MM.1S (cell line): Measurements from ENCODE around the gene MYO5C.

Experiments used
- DNase-seq: peaks from one replicate; pipeline ENCODE4 v3.0.0-alpha.2; 2015
- H2AFZ ChIP-seq: fragments of 300-600 bp; sonication (generic); 2 replicates; pipeline ENCODE4 v1.6.0; 2016; ENCODE audit warnings: antibody characterized with exemption, low read length
- H3F3A ChIP-seq: fragments of 300-600 bp; sonication (generic); 2 replicates; pipeline ENCODE4 v1.6.1; 2016; ENCODE audit warnings: mild to moderate bottlenecking, antibody characterized with exemption, low read length, moderate library complexity, mixed read lengths; ENCODE audit not compliant: insufficient read depth
- H3K27ac ChIP-seq: fragments of 300-600 bp; sonication (generic); 2 replicates; pipeline ENCODE4 v1.5.1; 2016; ENCODE audit warnings: mild to moderate bottlenecking, low read length
- H3K27me3 ChIP-seq: fragments of 300-600 bp; sonication (generic); replicated peaks from 2 replicates; pipeline ENCODE4 v1.6.0; 2016; ENCODE audit warnings: low read length; ENCODE audit not compliant: insufficient read depth
- H3K36me3 ChIP-seq: fragments of 300-600 bp; sonication (generic); replicated peaks from 2 replicates; pipeline ENCODE4 v1.6.1; 2016; ENCODE audit warnings: mild to moderate bottlenecking, low read length, mixed read lengths; ENCODE audit not compliant: insufficient read depth
- H3K4me1 ChIP-seq: fragments of 300-600 bp; sonication (generic); 2 replicates; pipeline ENCODE4 v1.6.1; 2016; ENCODE audit warnings: low read length, mixed read lengths
- H3K4me2 ChIP-seq: fragments of 300-600 bp; sonication (generic); 2 replicates; pipeline ENCODE4 v1.6.0; 2016; ENCODE audit warnings: low read depth, low read length
- H3K4me3 ChIP-seq: fragments of 300-600 bp; sonication (generic); 2 replicates; pipeline ENCODE4 v1.5.1; 2016; ENCODE audit warnings: low read length, mixed read lengths
- H3K79me2 ChIP-seq: fragments of 300-600 bp; sonication (generic); 2 replicates; pipeline ENCODE4 v1.6.1; 2016; ENCODE audit warnings: mixed run types, low read length, mixed read lengths
- H3K9ac ChIP-seq: fragments of 300-600 bp; sonication (generic); 2 replicates; pipeline ENCODE4 v1.6.1; 2016; ENCODE audit warnings: low read length, mixed read lengths
- H3K9me2 ChIP-seq: fragments of 300-600 bp; sonication (generic); replicated peaks from 2 replicates; pipeline ENCODE4 v1.6.1; 2016; ENCODE audit warnings: mild to moderate bottlenecking, low read length, mixed read lengths; ENCODE audit not compliant: insufficient read depth
- H3K9me3 ChIP-seq: fragments of 300-600 bp; sonication (generic); replicated peaks from 2 replicates; pipeline ENCODE4 v1.6.1; 2016; ENCODE audit warnings: mild to moderate bottlenecking, low read length, mixed read lengths; ENCODE audit not compliant: insufficient read depth
- H4K20me1 ChIP-seq: fragments of 300-600 bp; sonication (generic); 2 replicates; pipeline ENCODE4 v1.6.1; 2016; ENCODE audit warnings: mild to moderate bottlenecking, low read length, moderate library complexity, mixed read lengths; ENCODE audit not compliant: insufficient read depth
- CTCF ChIP-seq: fragments of 300-600 bp; sonication (generic); IDR thresholded peaks from 2 replicates; pipeline ENCODE4 v1.5.1; 2016; ENCODE audit warnings: antibody characterized with exemption, low read length, mixed read lengths
- EZH2 ChIP-seq: fragments of 300-600 bp; sonication (generic); optimal IDR thresholded peaks from 2 replicates; pipeline ENCODE3; 2017; ENCODE audit warnings: low read depth, mild to moderate bottlenecking, antibody characterized with exemption, low read length, mixed read lengths
- EZH2phosphoT487 ChIP-seq: fragments of 300-600 bp; sonication (generic); IDR thresholded peaks from 2 replicates; pipeline ENCODE4 v1.6.1; 2018; ENCODE audit warnings: antibody characterized with exemption, low read length

The MYO5C gene

DNA sequence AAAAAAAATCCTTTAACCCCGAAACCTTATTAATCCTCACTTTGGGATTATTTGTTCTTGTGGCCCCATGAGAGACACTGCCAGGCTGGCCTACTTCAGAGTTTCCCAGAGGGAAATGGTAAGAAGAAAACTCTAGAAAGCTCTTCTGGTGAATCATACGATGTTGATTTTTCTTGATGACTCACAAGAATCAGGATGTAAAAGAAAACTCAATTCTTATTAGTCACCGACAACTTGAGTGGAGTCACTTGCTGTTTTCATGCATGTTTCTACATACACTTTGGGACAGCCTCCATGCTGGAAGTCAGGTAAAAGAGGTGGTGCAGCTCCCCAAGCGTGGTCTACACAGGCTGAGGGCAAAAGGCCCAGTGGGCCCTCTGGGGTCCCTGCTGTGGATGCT lies 42.8 kb downstream of the MYO5C start:
- Histone ChIP-seq H3K36me3 (no peaks in the 10 kb centered on the region), H3K27ac (no peak overlapping the region)

DNA sequence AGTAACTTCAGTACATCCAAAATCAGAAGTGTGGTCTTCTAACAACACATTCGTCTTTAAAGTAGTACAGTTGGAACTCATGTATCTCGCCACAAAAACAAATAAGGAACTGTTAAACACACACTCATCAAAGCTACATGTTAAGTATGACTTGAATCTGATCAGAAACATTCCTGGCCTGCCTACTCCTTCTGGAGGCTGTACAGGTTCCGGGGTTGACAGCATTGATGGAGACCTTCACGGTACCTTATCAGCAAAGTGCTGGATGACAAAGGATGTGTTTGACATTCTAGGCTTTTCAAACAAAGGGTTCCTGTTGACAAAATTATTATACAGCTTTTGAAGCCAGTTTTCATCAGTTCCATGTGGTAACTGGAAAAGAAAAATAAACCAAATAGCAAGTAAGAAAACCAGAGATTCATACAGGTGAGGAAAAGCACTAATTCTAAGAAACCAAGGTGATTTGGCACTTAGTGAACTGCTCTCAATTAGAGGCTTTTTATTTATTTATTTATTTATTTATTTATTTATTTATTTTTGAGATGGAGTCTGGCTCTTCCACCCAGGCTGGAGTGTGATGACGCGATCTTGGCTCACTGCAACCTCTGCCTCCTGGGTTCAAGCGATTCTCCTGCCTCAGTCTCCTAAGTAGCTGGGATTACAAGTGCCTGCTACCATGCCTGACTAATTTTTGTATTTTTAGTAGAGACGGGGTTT lies 44.3 kb downstream of the MYO5C start:
- Histone ChIP-seq H3K9me2 (no peaks in the 10 kb centered on the region), H3K36me3 (no peaks in the 10 kb centered on the region), H4K20me1 (no peaks in the 10 kb centered on the region), H3K27ac (no peak overlapping the region), H3K4me2 (no peak overlapping the region), H3K4me1 (no peaks in the 10 kb centered on the region), H3K79me2 (no peaks in the 10 kb centered on the region), H3K4me3 (no peak overlapping the region), H3K9me3 (no peaks in the 10 kb centered on the region), H3F3A (no peaks in the 10 kb centered on the region), H3K27me3 (no peaks in the 10 kb centered on the region), H2AFZ (no peak overlapping the region), H3K9ac (no peak overlapping the region)
- TF ChIP-seq EZH2phosphoT487 = no peak
- no peak for TF ChIP-seq CTCF
- no peak for TF ChIP-seq EZH2
- DNase-seq = no peak

More for the DNA sequence above, 42.8 kb downstream of the MYO5C start:
- Histone ChIP-seq H3K27me3 (no peaks in the 10 kb centered on the region), H3K4me3 (no peak overlapping the region), H3K79me2 (no peaks in the 10 kb centered on the region), H3F3A (peaks cover 12% of the 10 kb centered on the region), H4K20me1 (no peaks in the 10 kb centered on the region), H2AFZ (no peak overlapping the region), H3K9me2 (no peaks in the 10 kb centered on the region), H3K4me2 (no peak overlapping the region), H3K9ac (no peak overlapping the region), H3K9me3 (no peaks in the 10 kb centered on the region), H3K4me1 (peaks cover 14% of the 10 kb centered on the region)
- TF ChIP-seq CTCF (no peak), EZH2phosphoT487 (no peak)
- DNase-seq = no peak

GRCh38 chr15:52247461-52247860 lies 48.1 kb downstream of the MYO5C start:
- Histone ChIP-seq H3K27me3 (no peaks in the 10 kb centered on the region), H3K4me1 (no peaks in the 10 kb centered on the region), H3K4me3 (no peak overlapping the region), H3F3A (no peaks in the 10 kb centered on the region), H3K4me2 (no peak overlapping the region), H3K79me2 (no peaks in the 10 kb centered on the region), H3K9ac (no peak overlapping the region), H4K20me1 (no peaks in the 10 kb centered on the region), H3K27ac (no peak overlapping the region), H3K9me3 (no peaks in the 10 kb centered on the region), H3K9me2 (no peaks in the 10 kb centered on the region), H2AFZ (no peak overlapping the region), H3K36me3 (no peaks in the 10 kb centered on the region)
- no peak for DNase-seq
- TF ChIP-seq EZH2phosphoT487 (no peak), EZH2 (no peak)

GRCh38 chr15:52246686-52247431 lies 48.7 kb downstream of the MYO5C start:
- H3K4me2 ChIP-seq = no peak overlapping the region
- H3K27ac ChIP-seq = no peak overlapping the region
- no peaks in the 10 kb centered on the region for H3K9me3 ChIP-seq
- no peaks in the 10 kb centered on the region for H3K79me2 ChIP-seq
- H2AFZ ChIP-seq = no peak overlapping the region
- DNase-seq = no peak
- H4K20me1 ChIP-seq = no peaks in the 10 kb centered on the region
- no peaks in the 10 kb centered on the region for H3F3A ChIP-seq
- H3K4me1 ChIP-seq = no peaks in the 10 kb centered on the region
- no peak for TF ChIP-seq CTCF
- TF ChIP-seq EZH2 = no peak
- TF ChIP-seq EZH2phosphoT487 = no peak
- no peaks in the 10 kb centered on the region for H3K36me3 ChIP-seq
- H3K9me2 ChIP-seq = no peaks in the 10 kb centered on the region
- no peak overlapping the region for H3K4me3 ChIP-seq
- H3K9ac ChIP-seq = no peak overlapping the region
- no peaks in the 10 kb centered on the region for H3K27me3 ChIP-seq
